GM19238 (cell line): Measurements from ENCODE around the gene UBXN6.

Experiments
- DNase-seq: peaks from one replicate; pipeline ENCODE4 v3.0.0; 2011; ENCODE audit warnings: low spot score; ENCODE audit not compliant: insufficient read length

UBXN6 gene

GRCh38 chr19:4493929-4494690 lies 36.5 kb upstream of the UBXN6 start:
- DNase-seq = no peak

- no peak for DNase-seq
Observed at GRCh38 chr19:4493104-4493928, 35.7 kb upstream of the UBXN6 start.

GRCh38 chr19:4492337-4493103 lies 34.9 kb upstream of the UBXN6 start:
- no peak for DNase-seq

GRCh38 chr19:4491446-4491845 lies 33.9 kb upstream of the UBXN6 start:
- no peak for DNase-seq

- no peak for DNase-seq
Observed at GRCh38 chr19:4488496-4488895, 30.9 kb upstream of the UBXN6 start.

- DNase-seq = no peak
Observed at GRCh38 chr19:4487572-4487971, 30.0 kb upstream of the UBXN6 start.

GRCh38 chr19:4483385-4483784 lies 25.8 kb upstream of the UBXN6 start:
- no peak for DNase-seq

GRCh38 chr19:4482721-4483364 lies 25.2 kb upstream of the UBXN6 start:
- no peak for DNase-seq

- no peak for DNase-seq
Observed at GRCh38 chr19:4477034-4477801, 19.6 kb upstream of the UBXN6 start.

- DNase-seq = peak; percentile 78
Observed at GRCh38 chr19:4474514-4475022, 17.0 kb upstream of the UBXN6 start.

GRCh38 chr19:4473763-4474513 lies 16.3 kb upstream of the UBXN6 start:
- no peak for DNase-seq

- DNase-seq = no peak
Observed at GRCh38 chr19:4473011-4473762, 15.6 kb upstream of the UBXN6 start.

GRCh38 chr19:4472174-4472974 lies 14.8 kb upstream of the UBXN6 start, which contains the start of gene HDGFL2:
TSS of gene HDGFL2 (plus strand) at chr19:4472297. CDS start at chr19:4472351, 54 bp downstream.
- no peak for DNase-seq

- DNase-seq = peak; percentile 98
Observed at GRCh38 chr19:4471403-4472173, 14.0 kb upstream of the UBXN6 start.

GRCh38 chr19:4467835-4468234 lies 10.2 kb upstream of the UBXN6 start:
- DNase-seq = no peak

- no peak for DNase-seq
Observed at GRCh38 chr19:4464815-4465581, 7.4 kb upstream of the UBXN6 start.
